ENCODE results near the gene TAF4B.
"Not testable (repeated sequence)": the region's sequence is repeated elsewhere in the genome, so short reads cannot be mapped to it uniquely, and the experiment has no call there.

TAF4B gene

GRCh38 chr18:26215247-26215970 lies 10.8 kb upstream of the TAF4B start:
- no peak for DNase-seq
- no peak for TF ChIP-seq POLR2A (IDR thresholded peaks at IDR 0.05; ENCODE audit: low read length)

DNA sequence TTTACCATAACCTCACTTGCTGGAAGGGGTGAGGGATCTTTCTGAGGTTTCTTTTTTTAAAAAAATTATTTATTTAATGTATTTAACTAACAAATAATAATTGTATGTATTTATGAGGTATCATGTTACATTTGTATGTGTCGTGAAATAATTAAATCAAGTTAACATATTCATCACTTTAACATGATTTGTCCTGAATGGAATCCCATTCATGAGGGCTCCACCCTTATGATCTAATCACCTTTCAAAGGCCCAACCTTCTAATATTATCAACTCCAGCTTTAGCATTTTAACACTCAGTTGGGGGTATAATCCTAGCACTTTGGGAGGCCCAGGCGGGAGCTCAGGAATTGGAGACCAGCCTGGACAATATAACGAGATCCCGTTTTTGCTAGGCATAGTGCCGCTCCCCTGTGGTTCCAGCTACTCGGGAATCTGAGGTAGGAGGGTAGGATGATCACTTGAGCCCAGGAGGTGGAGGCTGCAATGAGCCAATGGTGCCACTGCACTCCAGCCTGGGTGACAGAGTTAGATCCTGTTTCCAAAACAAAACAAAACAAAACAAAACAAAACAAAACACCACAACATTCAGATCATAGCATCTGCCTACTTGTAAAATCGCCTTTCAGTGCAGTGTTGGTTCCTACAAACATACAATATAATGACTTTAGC lies 1.1 kb upstream of the TAF4B start:
- TF ChIP-seq POLR2A (IDR thresholded peaks at IDR 0.05; ENCODE audit: low read length), result no peak
- TF ChIP-seq GATA1 (IDR thresholded peaks at IDR 0.05; ENCODE audit: low read depth, low read length), result no peak
- DNase-seq, result peak; percentile 38 to 47

DNA sequence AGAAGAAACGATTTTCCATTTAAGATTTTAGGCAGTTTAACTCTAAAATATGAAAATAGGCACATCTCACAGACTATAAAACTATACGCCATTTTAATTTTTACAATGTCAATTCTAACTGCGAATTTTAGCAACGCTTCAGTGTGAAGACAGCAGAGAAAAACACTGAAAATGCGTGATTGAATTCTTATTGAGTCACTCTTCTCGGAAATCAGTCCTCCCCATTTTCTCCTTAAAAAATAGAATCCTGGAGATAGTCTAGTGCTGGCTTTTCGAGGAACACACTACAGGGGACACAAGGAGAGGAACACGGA lies 373 bp upstream of the TAF4B start:
- DNase-seq, result no peak
- TF ChIP-seq GATA1 (IDR thresholded peaks at IDR 0.05; ENCODE audit: low read depth, low read length), result no peak
- no peak for TF ChIP-seq POLR2A (IDR thresholded peaks at IDR 0.05; ENCODE audit: low read length)

DNA sequence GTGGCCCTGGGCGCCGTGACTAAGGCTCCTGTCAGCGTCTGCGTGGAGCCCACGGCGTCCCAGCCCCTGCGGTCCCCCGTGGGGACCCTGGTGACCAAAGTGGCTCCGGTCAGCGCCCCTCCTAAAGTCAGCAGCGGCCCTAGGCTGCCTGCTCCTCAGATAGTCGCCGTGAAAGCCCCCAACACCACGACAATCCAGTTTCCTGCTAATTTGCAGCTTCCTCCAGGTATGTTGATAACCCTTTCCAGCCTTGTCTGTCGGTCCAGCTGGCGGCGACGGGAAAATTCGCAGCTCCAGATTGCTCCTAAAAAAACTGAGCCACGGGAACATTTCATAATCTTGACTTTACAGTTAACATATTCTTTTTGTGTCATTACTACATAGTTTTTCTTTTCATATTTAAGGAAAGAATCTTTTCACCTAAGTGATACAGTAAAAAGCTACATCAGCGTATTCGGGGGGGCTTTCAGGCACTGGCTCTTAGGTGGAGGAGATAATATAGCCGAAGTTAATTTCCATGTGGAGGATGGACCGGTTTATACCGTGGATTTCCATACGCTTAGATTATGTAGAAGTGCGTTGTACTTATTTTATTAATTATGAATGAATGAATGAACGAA lies 916 bp downstream of the TAF4B start:
- DNase-seq, result no peak
- TF ChIP-seq GATA1 (IDR thresholded peaks at IDR 0.05; ENCODE audit: low read depth, low read length), result no peak
- TF ChIP-seq POLR2A (IDR thresholded peaks at IDR 0.05; ENCODE audit: low read length), result no peak

GRCh38 chr18:26228562-26229260 lies 2.5 kb downstream of the TAF4B start:
- DNase-seq, result peak; percentile 56 to 63
- no peak for TF ChIP-seq POLR2A (IDR thresholded peaks at IDR 0.05; ENCODE audit: low read length)
- TF ChIP-seq GATA1 (IDR thresholded peaks at IDR 0.05; ENCODE audit: low read depth, low read length), result no peak

GRCh38 chr18:26230497-26230896 lies 4.3 kb downstream of the TAF4B start:
- no peak for TF ChIP-seq POLR2A (IDR thresholded peaks at IDR 0.05; ENCODE audit: low read length)
- no peak for TF ChIP-seq GATA1 (IDR thresholded peaks at IDR 0.05; ENCODE audit: low read depth, low read length)
- DNase-seq, result no peak

GRCh38 chr18:26233208-26233607 lies 7.0 kb downstream of the TAF4B start:
- peak; percentile 42 to 44 for DNase-seq
- TF ChIP-seq POLR2A (IDR thresholded peaks at IDR 0.05; ENCODE audit: low read length) (no peak), GATA1 (IDR thresholded peaks at IDR 0.05; ENCODE audit: low read depth, low read length) (no peak)

- DNase-seq, result not testable (repeated sequence)
Measured at GRCh38 chr18:26237363-26237762, 11.1 kb downstream of the TAF4B start.

DNA sequence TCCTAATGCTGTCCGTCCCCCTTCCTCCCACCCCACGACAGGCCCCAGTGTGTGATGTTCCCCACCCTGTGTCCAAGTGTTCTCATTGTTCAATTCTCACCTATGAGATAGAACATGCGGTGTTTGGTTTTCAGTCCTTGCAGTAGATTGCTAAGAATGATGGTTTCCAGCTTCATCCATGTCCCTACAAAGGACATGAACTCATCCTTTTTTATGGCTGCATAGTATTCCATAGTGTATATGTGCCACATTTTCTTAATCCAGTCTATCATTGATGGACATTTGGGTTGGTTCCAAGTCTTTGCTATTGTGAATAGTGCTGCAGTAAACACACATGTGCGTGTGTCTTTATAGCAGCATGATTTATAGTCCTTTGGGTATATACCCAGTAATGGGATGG lies 12.5 kb downstream of the TAF4B start:
- not testable (repeated sequence) for DNase-seq

GRCh38 chr18:26242392-26242791 lies 16.1 kb downstream of the TAF4B start:
- not testable (repeated sequence) for DNase-seq

- DNase-seq, result peak in 1 of 2 experiments; percentile 42
Measured at GRCh38 chr18:26245434-26245833, 19.2 kb downstream of the TAF4B start.

GRCh38 chr18:26252411-26252810 lies 26.2 kb downstream of the TAF4B start:
- DNase-seq, result no peak
- TF ChIP-seq POLR2A (IDR thresholded peaks at IDR 0.05; ENCODE audit: low read length) (no peak), GATA1 (IDR thresholded peaks at IDR 0.05; ENCODE audit: low read depth, low read length) (no peak)

DNA sequence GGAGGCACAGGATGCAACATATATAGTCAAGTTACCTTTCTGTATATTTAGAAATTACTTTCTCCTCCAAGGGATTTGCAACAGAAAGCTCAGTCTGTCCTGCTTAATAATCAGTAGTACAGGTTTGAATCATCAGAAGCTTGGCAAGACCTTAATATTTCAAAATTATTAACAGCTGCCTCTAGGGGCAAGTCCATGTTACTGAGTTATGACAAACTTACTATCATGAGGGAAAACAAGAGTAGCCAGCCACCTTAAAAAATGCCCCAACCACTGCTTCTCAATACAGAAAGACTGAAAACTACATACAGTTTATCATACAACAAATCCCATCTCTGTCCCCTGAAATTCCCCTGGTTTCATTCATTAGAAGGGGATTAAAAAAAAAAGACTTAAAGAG lies 28.6 kb downstream of the TAF4B start:
- peak; percentile 69 to 73 for DNase-seq

- peak; percentile 86 to 96 for DNase-seq
- TF ChIP-seq POLR2A (IDR thresholded peaks at IDR 0.05; ENCODE audit: low read length) (peak; percentile 32), GATA1 (IDR thresholded peaks at IDR 0.05; ENCODE audit: low read depth, low read length) (no peak)
Measured at GRCh38 chr18:26255695-26256622, 29.7 kb downstream of the TAF4B start.
